OCI-LY1 (cell line): ENCODE results near the gene EOMES.

ENCODE experiments used
- EZH2 ChIP-seq: fragments of 200-600 bp; sonication (generic), shearing (Covaris generic); IDR thresholded peaks from 2 replicates; pipeline ENCODE4 v1.8.0; 2017; ENCODE audit warnings: borderline replicate concordance, mixed run types, mild to moderate bottlenecking, antibody characterized with exemption, low read length, moderate library complexity, mixed read lengths
- TF ChIP-seq, protein P1 (sequence below): fragments of 200-600 bp; sonication (generic), shearing (Covaris generic); IDR thresholded peaks from 2 replicates; pipeline ENCODE4 v1.5.1; 2017; ENCODE audit warnings: mild to moderate bottlenecking, antibody characterized with exemption, low read length, moderate library complexity, mixed read lengths

DNA sequence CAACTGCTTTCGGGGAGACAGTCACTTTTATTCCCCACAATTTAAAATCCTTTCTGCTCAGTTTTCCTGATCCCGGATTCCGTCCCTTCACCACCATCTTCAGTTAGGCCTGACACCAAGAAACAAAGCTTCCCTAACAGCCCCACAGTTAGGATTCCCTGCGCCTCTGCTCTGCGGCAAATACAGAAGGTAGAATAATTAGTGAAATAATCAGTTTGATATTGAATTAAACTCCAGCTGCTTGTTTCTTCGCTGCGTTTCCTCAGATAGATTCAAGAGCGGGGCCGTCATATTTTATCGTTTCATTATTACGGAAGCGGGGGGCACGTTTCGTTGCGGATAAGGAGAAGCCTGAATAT, 1.3 kb upstream of the EOMES start:
- TF ChIP-seq, protein P1, sequence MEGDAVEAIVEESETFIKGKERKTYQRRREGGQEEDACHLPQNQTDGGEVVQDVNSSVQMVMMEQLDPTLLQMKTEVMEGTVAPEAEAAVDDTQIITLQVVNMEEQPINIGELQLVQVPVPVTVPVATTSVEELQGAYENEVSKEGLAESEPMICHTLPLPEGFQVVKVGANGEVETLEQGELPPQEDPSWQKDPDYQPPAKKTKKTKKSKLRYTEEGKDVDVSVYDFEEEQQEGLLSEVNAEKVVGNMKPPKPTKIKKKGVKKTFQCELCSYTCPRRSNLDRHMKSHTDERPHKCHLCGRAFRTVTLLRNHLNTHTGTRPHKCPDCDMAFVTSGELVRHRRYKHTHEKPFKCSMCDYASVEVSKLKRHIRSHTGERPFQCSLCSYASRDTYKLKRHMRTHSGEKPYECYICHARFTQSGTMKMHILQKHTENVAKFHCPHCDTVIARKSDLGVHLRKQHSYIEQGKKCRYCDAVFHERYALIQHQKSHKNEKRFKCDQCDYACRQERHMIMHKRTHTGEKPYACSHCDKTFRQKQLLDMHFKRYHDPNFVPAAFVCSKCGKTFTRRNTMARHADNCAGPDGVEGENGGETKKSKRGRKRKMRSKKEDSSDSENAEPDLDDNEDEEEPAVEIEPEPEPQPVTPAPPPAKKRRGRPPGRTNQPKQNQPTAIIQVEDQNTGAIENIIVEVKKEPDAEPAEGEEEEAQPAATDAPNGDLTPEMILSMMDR: no peak
- no peak for TF ChIP-seq EZH2
